ENCODE results near the gene TMCO4.

DNA sequence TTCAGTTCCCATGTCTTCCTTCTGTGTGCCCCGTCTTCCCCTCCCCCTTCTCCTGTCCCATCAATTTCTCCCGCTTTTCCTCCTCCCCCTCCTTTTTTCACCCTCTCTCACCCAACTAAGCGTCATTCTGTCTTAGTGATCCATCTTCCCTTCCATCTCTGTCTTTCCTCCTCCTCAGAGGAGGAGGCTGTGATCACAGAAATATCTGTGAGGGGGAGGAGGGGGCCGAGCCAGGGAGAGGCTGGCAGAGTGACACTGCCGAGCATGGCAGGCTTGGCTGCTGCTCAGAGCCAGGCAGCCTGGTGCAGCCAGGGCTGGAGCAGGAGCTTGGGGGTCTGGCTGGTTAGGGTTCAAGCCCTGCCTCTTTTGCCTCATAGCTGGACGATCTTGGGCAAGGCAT is 127.5 kb downstream of the TMCO4 start:
- TF ChIP-seq, protein P1, sequence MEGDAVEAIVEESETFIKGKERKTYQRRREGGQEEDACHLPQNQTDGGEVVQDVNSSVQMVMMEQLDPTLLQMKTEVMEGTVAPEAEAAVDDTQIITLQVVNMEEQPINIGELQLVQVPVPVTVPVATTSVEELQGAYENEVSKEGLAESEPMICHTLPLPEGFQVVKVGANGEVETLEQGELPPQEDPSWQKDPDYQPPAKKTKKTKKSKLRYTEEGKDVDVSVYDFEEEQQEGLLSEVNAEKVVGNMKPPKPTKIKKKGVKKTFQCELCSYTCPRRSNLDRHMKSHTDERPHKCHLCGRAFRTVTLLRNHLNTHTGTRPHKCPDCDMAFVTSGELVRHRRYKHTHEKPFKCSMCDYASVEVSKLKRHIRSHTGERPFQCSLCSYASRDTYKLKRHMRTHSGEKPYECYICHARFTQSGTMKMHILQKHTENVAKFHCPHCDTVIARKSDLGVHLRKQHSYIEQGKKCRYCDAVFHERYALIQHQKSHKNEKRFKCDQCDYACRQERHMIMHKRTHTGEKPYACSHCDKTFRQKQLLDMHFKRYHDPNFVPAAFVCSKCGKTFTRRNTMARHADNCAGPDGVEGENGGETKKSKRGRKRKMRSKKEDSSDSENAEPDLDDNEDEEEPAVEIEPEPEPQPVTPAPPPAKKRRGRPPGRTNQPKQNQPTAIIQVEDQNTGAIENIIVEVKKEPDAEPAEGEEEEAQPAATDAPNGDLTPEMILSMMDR (IDR thresholded peaks at IDR 0.05; ENCODE audit: low read length) = no peak
- no peak for TF ChIP-seq EZH2 (IDR thresholded peaks at IDR 0.05; ENCODE audit: borderline replicate concordance, low read length)
